ENCODE measurements around the gene MTG2.
A peak's percentile ranks its signal among the peaks of the same experiment; 100 is the strongest.

Gene MTG2

DNA sequence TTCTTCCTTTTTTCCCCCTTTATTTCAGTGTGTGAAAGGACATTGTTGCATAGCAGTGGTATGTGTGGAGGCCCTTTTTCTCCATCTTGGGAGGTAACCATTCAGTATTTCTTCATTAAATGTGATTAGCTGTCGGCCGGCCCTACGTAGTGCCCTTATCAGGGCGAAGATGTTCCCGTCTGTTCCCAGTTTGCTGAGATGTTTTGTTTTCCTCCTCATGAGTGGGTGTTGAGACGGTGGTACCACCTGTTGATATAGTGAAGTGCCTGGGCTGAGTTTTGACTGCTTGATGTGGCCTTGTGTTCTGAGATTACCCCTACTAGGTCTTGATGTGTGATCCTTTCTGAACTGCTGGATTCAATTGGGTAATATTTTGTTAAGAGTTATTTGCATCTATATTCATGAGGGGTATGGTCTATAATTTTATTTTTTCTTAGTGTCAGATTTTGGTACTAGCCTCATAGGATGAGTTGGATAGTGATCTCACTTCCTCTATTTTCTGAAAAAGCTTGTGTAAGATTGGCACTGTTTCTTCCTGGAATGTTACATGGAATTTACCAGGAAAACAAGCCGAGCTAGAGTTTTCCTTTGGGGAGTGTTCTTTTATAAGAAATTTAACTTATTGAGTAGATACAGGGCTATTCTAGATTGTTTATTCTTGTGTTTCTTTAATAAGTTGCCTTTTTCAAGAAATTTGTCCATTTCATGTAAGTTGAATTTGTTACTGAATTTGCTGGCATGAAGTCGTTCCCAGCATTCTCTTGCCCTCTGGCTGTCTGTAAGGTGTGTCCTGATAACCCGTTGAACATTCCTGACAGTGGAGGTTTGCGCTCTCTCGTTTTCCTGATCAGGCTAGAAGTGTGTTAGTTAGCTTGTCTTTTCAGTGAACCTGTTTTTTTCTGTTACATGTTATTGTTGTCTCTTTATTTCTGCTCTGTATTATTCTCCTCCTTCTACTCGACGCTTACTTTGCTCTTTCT lies 4.3 kb downstream of the MTG2 start:
- no peak for DNase-seq

DNA sequence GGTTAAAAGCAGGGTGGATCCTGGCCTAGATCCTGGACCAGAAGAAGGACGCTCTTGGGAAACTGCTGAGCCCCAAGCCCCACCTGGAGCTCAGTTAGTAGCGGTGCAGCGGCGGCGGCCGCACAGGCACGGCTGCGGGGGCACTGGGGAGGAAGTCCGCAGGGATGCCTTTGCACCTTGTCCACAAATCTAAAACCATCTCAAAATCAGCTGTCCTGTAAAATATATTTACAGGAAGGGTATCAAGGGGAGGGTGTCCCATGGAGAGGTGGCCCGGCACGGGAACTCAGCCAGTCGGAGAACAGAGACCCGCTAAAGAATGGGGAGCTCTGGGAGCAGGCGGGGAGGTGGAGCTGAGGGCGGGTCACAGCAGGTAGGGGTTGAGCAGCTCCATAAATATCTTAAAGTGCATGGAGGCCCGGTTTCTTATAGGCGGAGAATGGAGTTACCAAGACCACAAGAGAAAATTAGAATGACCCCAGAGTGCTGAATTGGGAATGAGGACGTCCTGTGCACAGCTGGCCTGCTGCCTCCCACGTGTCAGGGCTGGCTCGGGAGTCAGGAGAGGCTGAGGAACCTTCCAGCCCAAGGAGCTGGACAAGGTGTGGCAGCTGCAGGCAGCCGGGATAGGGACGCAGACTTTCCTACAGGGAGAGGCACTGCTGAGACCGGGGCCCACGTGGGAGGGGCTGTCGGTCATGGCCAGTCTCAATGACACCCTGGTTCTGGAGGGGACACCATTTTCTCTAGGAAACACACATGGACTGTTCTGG lies 8.0 kb downstream of the MTG2 start:
- no peak for DNase-seq

DNA sequence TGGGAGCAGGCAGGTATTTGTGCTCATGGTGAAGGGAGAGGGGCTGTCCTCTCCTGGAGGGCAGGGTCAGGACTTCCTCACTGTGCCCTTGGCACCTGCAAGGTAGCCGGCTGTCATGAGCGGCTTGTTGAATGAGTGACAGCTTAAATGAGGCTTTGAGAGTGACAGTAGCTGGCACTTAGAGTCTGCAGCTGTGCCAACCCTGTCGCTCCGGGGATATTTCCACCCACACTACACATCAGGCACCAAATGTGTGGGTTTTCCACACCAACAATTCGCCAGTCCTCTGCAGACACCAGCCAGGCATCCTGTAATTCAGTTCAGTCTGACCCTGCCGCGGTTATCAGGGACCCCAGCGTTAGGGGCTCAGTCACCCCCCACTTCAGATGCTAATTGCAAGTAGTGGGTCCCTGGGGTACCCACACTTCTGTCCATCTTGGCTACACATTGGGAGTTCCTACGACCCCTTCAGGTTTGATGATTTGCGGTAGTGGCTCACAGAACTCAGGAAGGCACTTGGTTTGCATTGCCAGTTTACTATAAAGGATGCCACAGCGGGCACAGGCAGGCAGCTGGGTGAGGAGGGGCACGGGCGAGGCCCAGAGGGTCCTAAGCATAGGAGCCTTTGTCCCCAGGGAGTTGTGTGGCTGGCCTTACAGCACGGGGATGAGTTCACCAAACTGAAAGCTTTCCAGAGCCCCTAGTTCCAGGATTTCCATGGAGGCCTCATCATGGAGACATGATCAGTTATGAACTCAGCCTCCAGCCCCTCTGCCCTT lies 9.1 kb downstream of the MTG2 start:
- DNase-seq, result no peak

DNA sequence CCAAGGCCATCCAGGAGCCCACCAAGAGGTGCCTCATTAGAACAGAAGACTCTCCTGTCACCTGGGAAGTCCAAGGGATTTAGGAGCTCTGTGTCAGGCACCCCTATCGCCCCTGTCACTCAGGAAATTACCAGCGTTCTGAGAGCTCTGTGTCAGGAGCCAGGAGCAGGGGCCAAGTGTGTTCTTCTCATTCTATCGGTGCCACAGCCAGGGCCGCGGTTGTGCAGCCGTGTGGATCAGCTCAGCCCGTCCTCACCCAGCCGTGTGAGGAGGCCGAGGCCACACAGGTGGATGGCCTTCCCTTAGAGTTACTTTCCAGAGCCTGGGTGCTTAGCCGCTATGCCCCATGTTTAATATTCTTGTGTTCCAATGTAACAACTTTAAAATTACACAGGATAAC lies 9.8 kb downstream of the MTG2 start:
- DNase-seq, result no peak

DNA sequence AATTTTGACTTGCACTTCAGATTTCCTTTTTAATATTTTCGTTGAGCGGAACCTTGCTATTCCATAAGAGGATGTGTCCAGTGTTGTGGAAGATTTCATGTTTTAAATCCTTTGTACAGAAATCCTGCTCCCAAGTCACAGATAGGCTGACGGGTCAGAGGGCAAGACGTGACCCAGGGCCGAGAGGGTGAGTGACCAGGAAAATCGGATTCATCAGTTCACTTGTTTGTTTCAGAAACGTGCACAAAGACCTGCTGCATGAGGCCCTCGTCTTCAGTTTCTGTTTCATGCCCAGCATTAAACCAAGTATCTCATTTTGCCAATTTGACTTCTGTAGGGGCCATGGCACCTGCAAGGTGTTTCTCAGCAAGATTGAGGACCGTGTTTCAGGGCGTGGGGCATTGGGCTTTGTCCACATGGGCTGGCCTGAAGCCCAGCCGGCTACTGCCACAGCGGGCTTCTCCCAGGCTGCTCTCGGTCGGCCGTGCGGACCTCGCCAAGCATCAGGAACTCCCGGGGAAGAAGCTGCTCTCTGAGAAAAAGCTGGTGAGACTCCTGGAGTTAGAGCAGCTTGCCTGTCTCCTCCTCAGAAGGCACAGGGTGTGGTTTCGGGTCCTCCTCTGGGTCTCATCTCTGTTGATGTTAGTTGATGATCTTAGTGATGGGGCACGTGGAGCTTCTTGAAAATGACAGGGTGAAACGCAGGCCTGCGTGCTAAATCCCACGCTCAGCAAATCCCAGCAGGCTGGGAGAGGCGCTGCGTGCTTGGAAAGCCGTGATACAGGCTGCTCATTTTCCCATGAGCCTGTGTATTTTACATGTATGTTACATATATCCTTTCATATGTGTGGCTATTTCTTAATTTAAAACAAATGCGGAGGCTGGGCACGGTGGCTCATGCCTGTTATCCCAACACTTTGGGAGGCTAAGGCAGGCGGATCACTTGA lies 10.5 kb downstream of the MTG2 start:
- no peak for DNase-seq

DNA sequence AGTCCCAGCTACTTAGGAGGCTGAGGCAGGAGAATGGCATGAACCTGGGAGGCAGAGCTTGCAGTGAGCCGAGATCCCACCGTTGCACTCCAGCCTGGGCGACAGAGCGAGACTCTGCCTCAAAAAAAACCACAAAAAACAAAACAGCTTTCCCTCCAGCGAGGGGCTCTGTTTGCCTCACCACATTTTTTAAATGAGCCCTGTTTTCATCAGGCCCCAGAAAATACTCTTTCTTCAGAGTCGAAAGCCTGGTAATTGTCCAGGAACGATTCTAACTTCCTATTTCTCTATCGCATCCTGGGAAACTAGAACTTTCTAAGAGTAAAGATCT lies 12.2 kb downstream of the MTG2 start:
- no peak for DNase-seq

DNA sequence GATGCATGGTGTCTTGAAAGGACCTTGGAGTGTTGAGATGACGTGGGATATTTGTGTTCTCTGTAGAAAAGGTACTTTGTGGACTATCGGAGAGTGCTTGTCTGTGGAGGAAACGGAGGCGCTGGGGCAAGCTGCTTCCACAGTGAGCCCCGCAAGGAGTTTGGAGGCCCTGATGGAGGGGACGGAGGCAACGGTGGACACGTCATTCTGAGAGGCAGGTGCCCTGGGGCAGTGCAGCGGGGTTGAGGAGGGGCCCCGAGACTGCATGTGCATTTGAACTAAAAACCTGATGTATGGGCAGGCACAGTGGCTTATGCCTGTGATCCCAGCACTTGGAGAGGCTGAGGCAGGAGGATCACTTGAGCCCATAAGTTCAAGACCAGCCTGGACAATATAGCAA lies 12.9 kb downstream of the MTG2 start:
- DNase-seq, result no peak

DNA sequence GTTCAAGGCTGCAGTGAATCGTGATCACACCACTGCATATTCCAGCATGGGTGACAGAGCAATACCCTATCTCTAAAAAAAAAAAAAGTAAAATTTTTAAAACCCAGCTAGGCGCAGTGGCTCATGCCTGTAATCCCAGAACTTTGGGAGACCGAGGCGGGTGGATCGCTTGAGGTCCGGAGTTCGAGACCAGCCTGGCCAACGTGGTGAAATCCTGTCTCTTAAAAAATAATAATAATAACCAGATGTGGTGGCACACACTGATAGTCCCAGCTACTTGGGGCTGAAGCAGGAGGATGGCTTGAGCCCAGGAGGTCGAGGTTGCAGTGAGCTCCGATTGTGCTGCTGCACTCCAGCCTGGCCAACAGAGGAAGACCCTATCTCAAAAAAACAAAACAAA lies 13.5 kb downstream of the MTG2 start:
- DNase-seq, result no peak

DNA sequence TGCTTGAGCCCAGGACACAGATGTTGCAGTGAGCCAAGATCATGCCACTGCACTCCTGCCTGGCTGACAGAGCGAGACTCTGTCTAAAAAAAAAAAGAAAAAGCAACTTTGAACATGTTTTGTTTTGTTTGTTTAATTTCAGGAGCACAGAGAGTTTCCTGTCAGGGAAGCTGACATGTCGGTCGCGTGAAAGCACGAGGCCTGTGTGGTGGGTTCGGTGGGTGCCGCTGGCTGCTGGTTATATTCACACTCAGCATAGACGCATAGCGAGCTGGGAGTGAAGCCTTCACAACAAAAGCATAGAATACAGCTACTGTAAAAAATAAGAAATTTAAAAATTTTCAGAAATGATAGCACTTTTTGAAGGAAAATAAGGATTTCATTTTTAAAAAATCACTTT lies 14.5 kb downstream of the MTG2 start:
- DNase-seq, result no peak

DNA sequence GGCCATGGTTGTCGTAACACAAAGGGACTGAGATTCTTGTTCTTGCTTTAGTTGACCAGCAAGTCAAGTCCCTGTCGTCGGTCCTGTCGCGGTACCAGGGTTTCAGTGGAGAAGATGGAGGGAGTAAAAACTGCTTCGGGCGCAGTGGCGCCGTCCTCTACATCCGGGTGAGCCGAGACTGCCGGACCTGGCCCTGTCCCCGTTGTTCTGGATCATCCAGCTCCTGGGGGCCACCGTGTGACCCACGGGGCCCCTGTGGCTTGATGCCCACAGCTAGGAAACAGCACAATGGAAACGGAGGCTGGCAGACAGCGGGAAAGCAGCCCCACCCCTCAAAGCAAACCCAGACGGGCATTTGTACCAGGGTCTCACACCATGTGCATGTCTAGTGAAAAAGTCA lies 15.0 kb downstream of the MTG2 start:
- no peak for DNase-seq

DNA sequence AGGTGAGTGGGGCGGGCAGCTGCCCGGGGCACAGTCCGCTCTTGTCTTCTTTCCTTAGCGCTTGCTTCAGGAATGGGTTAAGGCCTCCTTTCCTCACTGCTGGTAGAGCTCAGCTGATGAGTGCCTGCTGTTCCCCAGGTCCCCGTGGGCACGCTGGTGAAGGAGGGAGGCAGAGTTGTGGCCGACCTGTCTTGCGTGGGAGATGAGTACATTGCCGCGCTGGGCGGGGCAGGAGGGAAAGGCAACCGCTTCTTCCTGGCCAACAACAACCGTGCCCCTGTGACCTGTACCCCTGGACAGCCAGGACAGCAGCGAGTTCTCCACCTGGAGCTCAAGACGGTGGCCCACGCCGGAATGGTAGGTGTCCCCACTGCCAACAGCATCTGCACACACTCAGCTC lies 15.7 kb downstream of the MTG2 start:
- no peak for DNase-seq

DNA sequence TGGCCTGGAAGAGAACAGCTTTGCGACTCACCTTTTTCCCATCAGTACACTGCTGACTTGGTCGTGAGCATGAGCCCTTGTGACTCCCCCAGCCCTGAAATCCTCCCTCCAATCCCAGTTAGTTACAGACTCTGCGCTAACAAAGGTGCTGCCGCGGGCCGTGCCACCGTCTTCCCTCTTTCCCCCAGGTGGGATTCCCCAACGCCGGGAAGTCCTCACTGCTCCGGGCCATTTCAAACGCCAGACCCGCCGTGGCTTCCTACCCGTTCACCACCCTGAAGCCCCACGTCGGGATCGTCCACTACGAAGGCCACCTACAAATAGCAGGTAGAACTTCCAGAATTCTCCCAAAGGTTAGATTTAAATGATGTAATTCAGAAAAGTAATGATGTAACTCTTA lies 16.1 kb downstream of the MTG2 start:
- DNase-seq, result no peak

DNA sequence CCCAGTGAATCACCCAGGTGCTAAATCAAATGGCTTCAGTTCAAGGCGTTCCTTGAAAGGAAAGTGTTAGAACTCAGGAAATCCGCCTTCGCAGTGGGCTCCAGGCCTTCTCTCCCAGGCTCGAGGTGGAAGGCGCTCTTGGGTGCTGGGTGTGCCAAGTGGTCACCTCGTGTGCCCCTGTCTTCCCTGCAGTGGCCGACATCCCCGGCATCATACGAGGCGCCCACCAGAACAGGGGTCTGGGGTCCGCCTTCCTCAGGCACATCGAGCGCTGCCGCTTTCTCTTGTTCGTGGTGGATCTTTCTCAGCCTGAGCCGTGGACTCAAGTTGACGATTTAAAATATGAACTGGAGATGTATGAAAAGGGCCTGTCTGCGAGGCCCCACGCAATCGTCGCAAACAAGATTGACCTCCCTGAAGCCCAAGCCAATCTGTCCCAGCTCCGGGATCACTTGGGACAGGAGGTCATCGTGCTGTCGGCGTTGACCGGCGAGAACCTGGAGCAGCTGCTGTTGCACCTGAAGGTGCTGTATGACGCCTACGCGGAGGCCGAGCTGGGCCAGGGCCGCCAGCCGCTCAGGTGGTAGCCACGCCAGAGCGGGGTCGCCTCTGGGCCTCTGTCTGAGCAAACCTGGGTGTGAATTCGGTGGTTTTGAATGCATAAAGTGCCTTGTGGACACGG lies 17.8 kb downstream of the MTG2 start:
- DNase-seq, result no peak

DNA sequence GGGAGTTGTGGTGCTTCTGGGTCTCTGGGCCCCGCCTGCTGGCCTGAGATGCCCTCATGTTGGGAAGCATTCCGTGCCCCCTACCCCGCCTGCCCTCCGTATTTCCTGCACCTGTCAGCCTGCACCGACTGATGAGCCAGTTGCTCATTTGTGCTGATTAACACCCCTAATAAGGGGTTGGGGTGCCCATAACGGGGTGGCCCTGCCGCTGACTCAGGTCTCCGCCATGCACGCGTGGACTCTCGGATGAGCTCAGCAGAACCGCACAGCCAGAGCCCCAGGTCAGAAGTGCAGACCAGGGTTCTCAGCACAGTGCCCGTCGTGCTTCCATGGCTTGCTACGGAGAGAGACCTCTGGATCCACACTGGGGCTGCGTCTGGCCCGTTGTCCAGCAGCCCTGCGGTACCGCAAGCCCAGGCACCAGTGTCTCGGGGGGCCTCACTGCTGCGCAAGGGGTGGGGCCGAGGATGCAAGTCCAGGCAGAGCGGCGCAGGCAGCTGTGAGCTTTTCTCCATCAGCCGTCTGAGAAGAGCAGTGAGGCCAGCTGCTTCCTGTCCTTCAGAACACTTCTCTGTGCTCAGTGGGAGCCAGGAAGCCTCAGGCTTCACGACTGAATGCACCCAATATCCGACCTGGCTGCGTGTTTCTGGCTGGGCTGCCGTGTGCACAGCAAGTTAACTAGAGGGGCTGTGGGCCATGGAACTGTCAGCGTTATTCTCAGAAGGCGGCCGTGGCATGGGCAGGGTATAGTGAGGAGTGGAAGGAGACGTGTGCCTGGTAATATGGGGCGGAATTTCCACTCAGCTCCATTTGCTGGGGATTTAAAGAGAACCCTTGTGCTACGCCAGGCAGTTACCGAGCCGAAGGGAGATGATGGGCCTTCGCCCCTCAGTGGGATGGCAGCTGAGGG lies 18.6 kb downstream of the MTG2 start:
- DNase-seq, result peak; percentile 75

DNA sequence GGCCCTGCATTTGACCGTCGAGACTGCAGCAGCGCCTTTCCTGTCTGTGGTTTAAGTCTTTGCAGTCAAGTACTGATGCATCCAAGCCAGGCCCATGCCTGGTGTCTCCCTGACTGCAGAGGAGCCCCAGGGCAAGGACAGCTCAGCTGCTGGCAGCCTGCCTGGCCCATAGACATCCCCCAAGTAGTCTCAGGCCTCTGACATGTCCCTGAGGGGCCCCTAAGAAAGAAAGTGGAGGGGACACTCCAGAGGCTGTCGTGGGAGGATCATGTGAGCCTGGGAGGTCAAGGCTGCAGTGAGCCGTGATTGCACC lies 19.2 kb downstream of the MTG2 start:
- DNase-seq, result peak; percentile 60

DNA sequence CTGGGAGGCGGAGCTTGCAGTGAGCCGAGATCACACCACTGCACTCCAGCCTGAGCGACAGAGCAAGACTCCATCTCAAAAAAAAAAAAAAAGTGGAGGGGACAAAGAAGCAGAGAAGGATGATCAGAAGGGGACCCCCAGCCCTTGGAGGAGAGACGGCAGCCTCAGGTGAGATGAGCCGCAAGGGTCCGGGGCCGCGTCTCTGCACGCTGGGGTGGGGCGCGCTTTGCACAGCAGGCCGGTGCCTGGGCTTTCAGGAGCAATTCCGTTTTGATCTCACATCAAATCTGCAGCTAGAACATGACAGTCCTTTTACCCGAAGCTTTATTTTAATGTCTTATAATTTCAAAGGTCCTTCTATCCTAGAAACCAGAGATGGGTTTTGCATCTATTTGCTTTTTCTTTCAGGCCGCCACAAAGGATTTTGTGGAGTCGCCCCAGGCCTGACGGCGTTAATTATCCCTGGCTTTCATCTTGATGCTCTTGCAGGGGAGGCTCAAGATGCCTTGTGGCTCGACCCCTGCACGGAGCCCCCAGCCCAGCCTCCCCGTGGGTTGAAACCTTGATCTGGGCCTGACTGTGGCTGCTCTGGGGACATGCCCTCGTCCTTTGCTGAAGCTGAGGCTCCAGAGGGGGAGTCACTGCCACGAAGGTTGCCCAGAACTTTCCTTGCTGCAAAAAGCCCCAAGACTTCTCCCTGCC lies 20.0 kb downstream of the MTG2 start:
- DNase-seq, result no peak

DNA sequence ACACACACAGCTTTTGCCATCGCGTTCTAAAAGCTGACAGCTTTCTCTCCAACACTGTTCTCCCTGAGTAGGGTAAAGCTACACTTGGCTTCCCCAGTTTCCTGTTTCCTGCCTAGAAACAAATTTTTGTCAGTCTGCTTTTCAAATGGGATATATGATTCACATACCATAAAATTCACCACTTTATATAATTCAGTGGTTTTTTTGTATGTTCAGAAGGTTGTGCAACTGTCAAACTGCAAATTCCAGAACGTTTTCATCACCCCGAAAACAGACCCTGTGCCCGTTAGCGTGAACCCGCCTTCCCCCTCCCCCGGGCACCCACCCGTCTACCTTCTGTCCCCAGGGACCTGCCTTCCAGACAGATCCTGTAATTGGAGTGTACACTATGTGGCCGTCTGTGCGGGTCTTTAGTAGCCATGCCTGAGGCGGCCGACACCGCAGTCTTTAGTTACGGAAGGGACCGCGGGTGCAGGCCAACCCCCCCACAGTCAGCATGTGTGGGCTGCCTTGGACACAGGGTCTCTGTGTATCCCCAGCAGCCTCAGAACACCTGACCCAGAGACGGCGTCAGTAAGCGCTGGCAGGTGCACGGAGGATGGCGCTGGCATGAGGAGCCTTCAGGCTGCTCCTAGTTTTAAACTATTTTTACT lies 20.7 kb downstream of the MTG2 start:
- no peak for DNase-seq

DNA sequence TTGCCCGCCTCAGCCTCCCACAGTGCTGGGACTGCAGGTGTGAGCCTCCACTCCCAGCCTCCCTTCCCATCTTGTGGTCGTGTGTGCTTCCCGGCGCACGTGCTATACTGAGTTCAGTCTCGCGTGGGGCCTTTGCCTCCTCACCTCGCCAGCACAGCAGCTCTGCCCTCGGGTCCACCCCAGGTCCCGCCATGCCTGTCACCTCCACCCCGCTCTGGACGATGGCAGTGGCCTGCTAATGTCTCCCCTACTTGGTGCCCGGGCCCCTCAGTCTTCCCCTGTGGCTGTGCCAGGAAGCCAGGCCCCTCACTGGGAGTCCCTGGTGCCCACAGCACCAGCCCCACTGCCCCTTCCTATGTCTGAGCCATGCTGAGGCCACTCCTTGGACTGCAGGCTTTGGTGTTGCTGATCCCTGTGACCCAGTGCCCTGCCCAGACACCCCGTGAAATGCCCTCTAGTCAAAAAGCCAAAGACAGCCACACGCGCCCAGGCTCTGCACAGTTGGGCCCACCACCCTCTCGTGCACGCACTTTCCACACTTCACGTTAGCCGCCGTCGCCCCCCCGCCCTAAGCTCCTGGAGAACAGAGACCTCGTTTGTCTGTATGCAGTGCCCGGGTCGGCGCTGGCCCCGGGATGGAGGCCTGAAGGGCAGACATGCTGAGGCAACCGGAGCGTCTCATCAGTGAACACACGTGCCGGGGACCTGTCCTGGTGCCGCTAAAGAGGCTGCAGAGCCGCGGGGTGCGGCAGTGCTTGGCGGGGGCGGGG lies 23.0 kb downstream of the MTG2 start:
- DNase-seq, result no peak

DNA sequence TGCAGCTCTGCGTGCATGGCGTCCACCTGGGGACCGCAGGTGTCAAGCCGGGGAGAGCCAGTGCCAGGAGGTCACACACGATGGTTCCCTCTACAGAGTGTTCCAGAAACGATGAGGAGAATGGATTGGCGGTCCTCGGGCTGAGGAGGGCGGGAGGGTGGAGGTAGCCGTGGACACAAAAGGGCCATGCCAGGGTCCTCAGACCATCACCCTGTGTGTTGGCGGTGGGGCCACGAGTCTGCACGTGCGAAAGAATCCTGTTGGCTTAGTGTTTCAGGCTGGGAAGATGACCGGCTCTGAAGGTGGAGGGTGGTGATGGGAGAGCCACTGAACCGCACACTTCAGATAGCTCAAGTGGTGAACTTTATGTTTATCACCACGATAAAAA lies 23.6 kb downstream of the MTG2 start:
- no peak for DNase-seq

Data from DMS79 treated with DMSO at 0.1 percent for 48 hours (cell line).